Measurements from ENCODE around the gene CMTM4.

The CMTM4 gene

GRCh38 chr16:66587881-66588600, 108.5 kb downstream of the CMTM4 start:
- H3K4me3 ChIP-seq (ENCODE audit: low read depth, low read length): no peak overlapping the region
- no peak for TF ChIP-seq CTCF (IDR thresholded peaks at IDR 0.05; ENCODE audit: insufficient read depth, low read length, missing control alignments)
- POLR2A ChIA-PET: no interaction called here
- CTCF ChIA-PET: no interaction called here
- no peak for DNase-seq (ENCODE audit: low read depth, low spot score)

- no peak for DNase-seq (ENCODE audit: low read depth, low spot score)
- H3K4me3 ChIP-seq (ENCODE audit: low read depth, low read length): no peak overlapping the region
- no peak for TF ChIP-seq CTCF (IDR thresholded peaks at IDR 0.05; ENCODE audit: insufficient read depth, low read length, missing control alignments)
- ChIA-PET POLR2A (no interaction called here), CTCF (interaction anchor here (0.9 to 1.2 kb wide), 3 partner anchors 9 to 22 kb away, joined by 3 read pairs; no protein-coding TSS in a partner anchor)
These were observed 110.9 kb downstream of the CMTM4 start for GRCh38 chr16:66585481-66586239.

- POLR2A ChIA-PET: no interaction called here
These were observed 115.1 kb downstream of the CMTM4 start for GRCh38 chr16:66581246-66581952.

GRCh38 chr16:66580605-66581209, 115.8 kb downstream of the CMTM4 start:
- H3K4me3 ChIP-seq (ENCODE audit: low read depth, low read length): no peak overlapping the region
- TF ChIP-seq CTCF (IDR thresholded peaks at IDR 0.05; ENCODE audit: insufficient read depth, low read length, missing control alignments): peak; percentile 32
- DNase-seq (ENCODE audit: low read depth, low spot score): peak; percentile 58
- POLR2A ChIA-PET: interaction anchor here (1.3 kb wide), 1 partner anchor 11 kb away, joined by 4 read pairs; no protein-coding TSS in a partner anchor
- CTCF ChIA-PET: interaction anchor here (1.0 to 3.8 kb wide), 7 partner anchors 10 to 181 kb away, joined by 3 to 21 read pairs (median 3); no protein-coding TSS in a partner anchor

More at GRCh38 chr16:66581246-66581952, 115.1 kb downstream of the CMTM4 start:
- CTCF ChIA-PET: interaction anchor here (0.8 to 3.8 kb wide), 9 partner anchors 11 to 181 kb away, joined by 3 to 21 read pairs (median 4); no protein-coding TSS in a partner anchor
- TF ChIP-seq CTCF (IDR thresholded peaks at IDR 0.05; ENCODE audit: insufficient read depth, low read length, missing control alignments): no peak
- DNase-seq (ENCODE audit: low read depth, low spot score): no peak
- no peak overlapping the region for H3K4me3 ChIP-seq (ENCODE audit: low read depth, low read length)

GRCh38 chr16:66578651-66579531, 117.7 kb downstream of the CMTM4 start, which contains the start of gene CMTM2:
Gene CMTM2, plus strand, starts transcription at chr16:66579463. Its CDS starts 145 bp downstream, at chr16:66579608.
- TF ChIP-seq CTCF (IDR thresholded peaks at IDR 0.05; ENCODE audit: insufficient read depth, low read length, missing control alignments): no peak
- ChIA-PET POLR2A (no interaction called here), CTCF (interaction anchor here (0.9 to 3.8 kb wide), 8 partner anchors 8 to 72 kb away, joined by 3 to 21 read pairs (median 4); no protein-coding TSS in a partner anchor)
- no peak for DNase-seq (ENCODE audit: low read depth, low spot score)
- no peak within 1 kb of the TSS for H3K4me3 ChIP-seq (ENCODE audit: low read depth, low read length)
